HepG2 (cell line): ENCODE data around the gene SLC25A10. TPM values are rescaled to one million over a fixed set of nuclear protein-coding genes. Genes with fewer than 3 reads are reported as not detected.

ENCODE experiments used
- ATAC-seq: fragments of 200-7000 bp; cut with Tn5 transposase; 3 replicates; pipeline ENCODE4 v1.9.1; 2020; ENCODE audit warnings: mild to moderate bottlenecking, moderate library complexity
- BruUV-seq: library from RNA; stranded (reverse); fragments of 400-500 nt; replicated peaks from 2 replicates; lab custom pipeline; 2021; lab: Mats Ljungman, UMichigan
- CTCF ChIA-PET: fragments of 300-600 bp; formaldehyde crosslinking; extraction: SDS; loops from one replicate; lab custom pipeline; 2021; ENCODE audit warnings: low total read pairs, inconsistent platforms, low intra/inter-chr PET ratio; lab: Yijun Ruan, JAX
- POLR2A ChIA-PET: fragments of 350-600 bp; sonication (Branson Sonifier 250); formaldehyde crosslinking; loops from one replicate; lab custom pipeline; 2020; ENCODE audit warnings: antibody characterized with exemption, inconsistent platforms; lab: Yijun Ruan, JAX
- DNase-seq: peaks from one replicate; pipeline ENCODE4 v3.0.0-alpha.2; 2015; ENCODE audit warnings: low spot score
- FAIRE-seq: peaks from 3 replicates; lab custom pipeline; 2011; peaks lifted over from hg19 to GRCh38; lab: Jason Lieb, UNC
- H2AFZ ChIP-seq: one replicate; pipeline ENCODE4 v1.6.1; 2011; ENCODE audit warnings: low read length, inconsistent platforms
- H3K27ac ChIP-seq: fragments of 300-600 bp; 3 replicates; pipeline ENCODE4 v1.8.0; 2011; ENCODE audit warnings: mixed run types, mild to moderate bottlenecking, mixed read lengths, low read length, inconsistent platforms; ENCODE audit not compliant: insufficient read depth; ENCODE audit errors: extremely low read length
- H3K27me3 ChIP-seq, 2 experiments: fragments of 200-600 bp in 1 of 2; 2 replicates in 1 of 2; 3 replicates in 1 of 2; pipeline versions ENCODE4 v1.6.0 to v1.8.0; 2011; ENCODE audit warnings: low read length in 2 of 2, mild to moderate bottlenecking in 2 of 2, moderate library complexity in 2 of 2, inconsistent platforms in 1 of 2; ENCODE audit not compliant: insufficient read depth in 2 of 2, control insufficient read depth in 1 of 2
- H3K36me3 ChIP-seq, 2 experiments: fragments of 200-600 bp in 1 of 2; replicated peaks in 1 of 2; 2 replicates in 1 of 2; 3 replicates in 1 of 2; pipeline versions ENCODE4 v1.5.1 to v1.8.0; 2011; ENCODE audit warnings: low read length in 2 of 2, inconsistent platforms in 1 of 2; ENCODE audit not compliant: insufficient read depth in 2 of 2, control insufficient read depth in 1 of 2
- H3K4me1 ChIP-seq: 2 replicates; pipeline ENCODE4 v1.5.1; 2012; ENCODE audit warnings: low read length, inconsistent platforms; ENCODE audit not compliant: insufficient read depth
- H3K4me2 ChIP-seq: 2 replicates; pipeline ENCODE4 v1.6.0; 2011; ENCODE audit warnings: low read depth, low read length, inconsistent platforms
- H3K4me3 ChIP-seq, 3 experiments: fragments of 200-600 bp in 1 of 3; sonication (generic), shearing (Covaris generic) in 1 of 3; replicated peaks in 1 of 3; 2 replicates each; pipeline ENCODE4 v1.5.1; 2011 to 2016; ENCODE audit warnings: low read length in 3 of 3, inconsistent platforms in 2 of 3, low read depth in 2 of 3, mild to moderate bottlenecking in 2 of 3, control low read depth in 1 of 3, mixed read lengths in 1 of 3; ENCODE audit not compliant: insufficient read depth in 1 of 3
- H3K79me2 ChIP-seq: one replicate; pipeline ENCODE4 v1.6.1; 2011; ENCODE audit warnings: low read length, inconsistent platforms; ENCODE audit not compliant: insufficient read depth
- H3K9ac ChIP-seq: 2 replicates; pipeline ENCODE4 v1.6.0; 2011; ENCODE audit warnings: mild to moderate bottlenecking, low read depth, low read length, inconsistent platforms; ENCODE audit not compliant: insufficient read depth
- H3K9me3 ChIP-seq: 2 replicates; pipeline ENCODE4 v1.5.1; 2012; ENCODE audit warnings: mild to moderate bottlenecking, low read length
- H4K20me1 ChIP-seq: 2 replicates; pipeline ENCODE4 v1.6.0; 2011; ENCODE audit warnings: inconsistent platforms, mild to moderate bottlenecking, low read length, moderate library complexity; ENCODE audit not compliant: insufficient read depth
- ADNP ChIP-seq: sonication (generic); formaldehyde crosslinking; IDR thresholded peaks from 2 replicates; pipeline ENCODE4 v1.4.0; 2020; ENCODE audit warnings: missing genetic modification reagents
- AGO1 ChIP-seq: fragments of 200-400 bp; formaldehyde crosslinking; IDR thresholded peaks from 2 replicates; pipeline ENCODE4 v1.6.1; 2017; ENCODE audit warnings: mild to moderate bottlenecking, low read depth, low read length, moderate library complexity; ENCODE audit not compliant: poor library complexity, severe bottlenecking
- AKAP8 ChIP-seq: sonication (generic); formaldehyde crosslinking; IDR thresholded peaks from 2 replicates; pipeline ENCODE4 v1.5.1; 2020; ENCODE audit warnings: mild to moderate bottlenecking, missing genetic modification reagents
- ATF7-NPFF ChIP-seq: sonication (generic); formaldehyde crosslinking; IDR thresholded peaks from 2 replicates; pipeline ENCODE4 v1.8.1; 2023; ENCODE audit warnings: mild to moderate bottlenecking, low read depth, missing genetic modification reagents, moderate library complexity
- EED ChIP-seq: sonication (generic); formaldehyde crosslinking; IDR thresholded peaks from 2 replicates; pipeline ENCODE4 v1.5.0; 2020; ENCODE audit warnings: mild to moderate bottlenecking, missing genetic modification reagents
- ZNF577 ChIP-seq: sonication (generic); formaldehyde crosslinking; IDR thresholded peaks from 2 replicates; pipeline ENCODE4 v1.4.0; 2020; ENCODE audit warnings: mild to moderate bottlenecking, low read depth, missing genetic modification reagents, borderline replicate concordance
- WGBS: methylation state at CpG from one replicate; pipeline ENCODE4 v1.1.6; 2017; ENCODE audit warnings: low lambda C conversion rate; 5-methylcytosine and 5-hydroxymethylcytosine counted together
- in situ Hi-C: cut with HindIII; loops from 2 replicates; pipeline ENCODE4 v1.10.0; 2017; ENCODE audit warnings: low pct_unique_long_range_greater_than_20kb; ENCODE audit not compliant: extremely low pct_ligation_motif_present
- intact Hi-C: fragments of 100-400 bp; cut with micrococcal nuclease; formaldehyde crosslinking; loops from one replicate; pipeline ENCODE4 v1.10.0; 2022; ENCODE audit not compliant: unreplicated experiment
- polyA plus RNA-seq, 8 experiments: library from polyadenylated mRNA; depleted of rRNA in 3 of 8; stranded (reverse) in 7 of 8; unstranded in 1 of 8; fragments of >200 nt; fragmentation: Illumina TruSeq in 4 of 8; extraction: Trizol in 4 of 8; gene quantifications; 2 replicates each; pipeline versions ENCODE4 v1.2.1 to v1.2.3, GENCODE V29; 2011 to 2016; ENCODE audit warnings: low read depth in 4 of 8, missing spikeins in 1 of 8, mixed read lengths in 1 of 8; ENCODE audit not compliant: insufficient read depth in 1 of 8
- total RNA-seq, 5 experiments: library from RNA; depleted of rRNA; stranded (reverse); fragments of >200 nt; fragmentation: Illumina TruSeq; extraction: Trizol; gene quantifications; 2 replicates each; pipeline ENCODE4 v1.2.3, GENCODE V29; 2016; ENCODE audit warnings: low read depth in 1 of 5
- TF ChIP-seq, protein P1 (sequence below): sonication (generic); formaldehyde crosslinking; IDR thresholded peaks from 2 replicates; pipeline ENCODE4 v1.5.0; 2020; ENCODE audit warnings: mild to moderate bottlenecking, missing genetic modification reagents
- TF ChIP-seq, protein P2 (sequence below): sonication (generic); formaldehyde crosslinking; IDR thresholded peaks from 2 replicates; pipeline ENCODE4 v1.5.0; 2020; ENCODE audit warnings: mild to moderate bottlenecking, missing genetic modification reagents, borderline replicate concordance

The SLC25A10 gene
- total and polyA plus RNA-seq, 2 of the 13 experiments (the other 11 are each of a cell fraction or from before 2014, with no cell fraction given), result 46.5 to 140 TPM

DNA sequence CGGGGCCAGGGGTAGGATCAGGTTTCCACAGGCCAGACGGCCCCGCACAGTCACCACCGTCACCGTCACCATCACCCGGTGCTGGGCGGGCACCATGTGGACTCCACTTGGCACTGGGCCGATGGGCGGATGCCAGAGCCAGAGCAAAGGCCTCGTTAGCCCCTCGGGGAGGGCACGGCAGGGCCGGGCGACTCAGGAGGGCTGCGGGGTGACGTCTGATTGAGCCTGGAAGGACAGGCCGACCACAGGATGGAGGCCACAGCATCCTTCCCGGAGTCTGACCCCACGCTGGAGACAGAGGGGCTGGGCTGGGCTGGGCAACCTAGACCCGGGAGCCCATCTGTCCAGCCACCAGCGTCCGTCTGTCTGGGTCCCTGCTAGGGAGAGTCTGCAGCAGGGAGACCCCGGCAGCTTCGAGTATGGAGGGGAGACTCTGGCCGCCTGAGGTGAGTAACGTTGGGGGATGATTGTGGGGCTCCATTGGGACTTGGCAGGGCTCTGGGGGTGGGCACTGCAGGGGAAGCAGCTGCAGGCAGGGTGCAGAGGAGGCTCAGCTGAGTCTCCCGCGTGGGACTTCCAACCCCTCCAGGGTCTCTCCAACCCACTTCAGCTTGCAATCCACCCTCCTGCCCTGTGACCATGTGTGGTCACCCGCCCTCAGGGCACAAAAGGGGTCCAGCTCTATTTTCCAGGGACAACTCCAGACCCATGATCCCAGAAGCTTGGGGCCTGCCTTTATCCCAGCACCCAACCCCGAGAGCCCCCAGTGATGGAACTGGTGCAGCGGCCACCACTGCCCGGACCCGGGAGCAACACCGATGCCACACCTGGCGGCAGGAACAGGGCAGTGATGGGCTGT, 22.6 kb downstream of the SLC25A10 start:
- DNase-seq (no peak), FAIRE-seq (no peak), ATAC-seq (peak; percentile 1)
- no peak for TF ChIP-seq ADNP (CRISPR knock-in tag)
- TF ChIP-seq, protein P1, sequence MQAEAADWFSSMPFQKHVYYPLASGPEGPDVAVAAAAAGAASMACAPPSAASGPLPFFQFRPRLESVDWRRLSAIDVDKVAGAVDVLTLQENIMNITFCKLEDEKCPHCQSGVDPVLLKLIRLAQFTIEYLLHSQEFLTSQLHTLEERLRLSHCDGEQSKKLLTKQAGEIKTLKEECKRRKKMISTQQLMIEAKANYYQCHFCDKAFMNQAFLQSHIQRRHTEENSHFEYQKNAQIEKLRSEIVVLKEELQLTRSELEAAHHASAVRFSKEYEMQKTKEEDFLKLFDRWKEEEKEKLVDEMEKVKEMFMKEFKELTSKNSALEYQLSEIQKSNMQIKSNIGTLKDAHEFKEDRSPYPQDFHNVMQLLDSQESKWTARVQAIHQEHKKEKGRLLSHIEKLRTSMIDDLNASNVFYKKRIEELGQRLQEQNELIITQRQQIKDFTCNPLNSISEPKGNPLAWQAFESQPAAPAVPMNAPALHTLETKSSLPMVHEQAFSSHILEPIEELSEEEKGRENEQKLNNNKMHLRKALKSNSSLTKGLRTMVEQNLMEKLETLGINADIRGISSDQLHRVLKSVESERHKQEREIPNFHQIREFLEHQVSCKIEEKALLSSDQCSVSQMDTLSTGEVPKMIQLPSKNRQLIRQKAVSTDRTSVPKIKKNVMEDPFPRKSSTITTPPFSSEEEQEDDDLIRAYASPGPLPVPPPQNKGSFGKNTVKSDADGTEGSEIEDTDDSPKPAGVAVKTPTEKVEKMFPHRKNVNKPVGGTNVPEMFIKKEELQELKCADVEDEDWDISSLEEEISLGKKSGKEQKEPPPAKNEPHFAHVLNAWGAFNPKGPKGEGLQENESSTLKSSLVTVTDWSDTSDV (CRISPR knock-in tag), result peak; percentile 29; the same call in 1 of the 2 replicates
- TF ChIP-seq ATF7-NPFF (CRISPR knock-in tag), result no peak
- 0 out of 2 replicates have a peak, but pooled peaks have one; percentile 5 for TF ChIP-seq EED (CRISPR knock-in tag)
- TF ChIP-seq, protein P2, sequence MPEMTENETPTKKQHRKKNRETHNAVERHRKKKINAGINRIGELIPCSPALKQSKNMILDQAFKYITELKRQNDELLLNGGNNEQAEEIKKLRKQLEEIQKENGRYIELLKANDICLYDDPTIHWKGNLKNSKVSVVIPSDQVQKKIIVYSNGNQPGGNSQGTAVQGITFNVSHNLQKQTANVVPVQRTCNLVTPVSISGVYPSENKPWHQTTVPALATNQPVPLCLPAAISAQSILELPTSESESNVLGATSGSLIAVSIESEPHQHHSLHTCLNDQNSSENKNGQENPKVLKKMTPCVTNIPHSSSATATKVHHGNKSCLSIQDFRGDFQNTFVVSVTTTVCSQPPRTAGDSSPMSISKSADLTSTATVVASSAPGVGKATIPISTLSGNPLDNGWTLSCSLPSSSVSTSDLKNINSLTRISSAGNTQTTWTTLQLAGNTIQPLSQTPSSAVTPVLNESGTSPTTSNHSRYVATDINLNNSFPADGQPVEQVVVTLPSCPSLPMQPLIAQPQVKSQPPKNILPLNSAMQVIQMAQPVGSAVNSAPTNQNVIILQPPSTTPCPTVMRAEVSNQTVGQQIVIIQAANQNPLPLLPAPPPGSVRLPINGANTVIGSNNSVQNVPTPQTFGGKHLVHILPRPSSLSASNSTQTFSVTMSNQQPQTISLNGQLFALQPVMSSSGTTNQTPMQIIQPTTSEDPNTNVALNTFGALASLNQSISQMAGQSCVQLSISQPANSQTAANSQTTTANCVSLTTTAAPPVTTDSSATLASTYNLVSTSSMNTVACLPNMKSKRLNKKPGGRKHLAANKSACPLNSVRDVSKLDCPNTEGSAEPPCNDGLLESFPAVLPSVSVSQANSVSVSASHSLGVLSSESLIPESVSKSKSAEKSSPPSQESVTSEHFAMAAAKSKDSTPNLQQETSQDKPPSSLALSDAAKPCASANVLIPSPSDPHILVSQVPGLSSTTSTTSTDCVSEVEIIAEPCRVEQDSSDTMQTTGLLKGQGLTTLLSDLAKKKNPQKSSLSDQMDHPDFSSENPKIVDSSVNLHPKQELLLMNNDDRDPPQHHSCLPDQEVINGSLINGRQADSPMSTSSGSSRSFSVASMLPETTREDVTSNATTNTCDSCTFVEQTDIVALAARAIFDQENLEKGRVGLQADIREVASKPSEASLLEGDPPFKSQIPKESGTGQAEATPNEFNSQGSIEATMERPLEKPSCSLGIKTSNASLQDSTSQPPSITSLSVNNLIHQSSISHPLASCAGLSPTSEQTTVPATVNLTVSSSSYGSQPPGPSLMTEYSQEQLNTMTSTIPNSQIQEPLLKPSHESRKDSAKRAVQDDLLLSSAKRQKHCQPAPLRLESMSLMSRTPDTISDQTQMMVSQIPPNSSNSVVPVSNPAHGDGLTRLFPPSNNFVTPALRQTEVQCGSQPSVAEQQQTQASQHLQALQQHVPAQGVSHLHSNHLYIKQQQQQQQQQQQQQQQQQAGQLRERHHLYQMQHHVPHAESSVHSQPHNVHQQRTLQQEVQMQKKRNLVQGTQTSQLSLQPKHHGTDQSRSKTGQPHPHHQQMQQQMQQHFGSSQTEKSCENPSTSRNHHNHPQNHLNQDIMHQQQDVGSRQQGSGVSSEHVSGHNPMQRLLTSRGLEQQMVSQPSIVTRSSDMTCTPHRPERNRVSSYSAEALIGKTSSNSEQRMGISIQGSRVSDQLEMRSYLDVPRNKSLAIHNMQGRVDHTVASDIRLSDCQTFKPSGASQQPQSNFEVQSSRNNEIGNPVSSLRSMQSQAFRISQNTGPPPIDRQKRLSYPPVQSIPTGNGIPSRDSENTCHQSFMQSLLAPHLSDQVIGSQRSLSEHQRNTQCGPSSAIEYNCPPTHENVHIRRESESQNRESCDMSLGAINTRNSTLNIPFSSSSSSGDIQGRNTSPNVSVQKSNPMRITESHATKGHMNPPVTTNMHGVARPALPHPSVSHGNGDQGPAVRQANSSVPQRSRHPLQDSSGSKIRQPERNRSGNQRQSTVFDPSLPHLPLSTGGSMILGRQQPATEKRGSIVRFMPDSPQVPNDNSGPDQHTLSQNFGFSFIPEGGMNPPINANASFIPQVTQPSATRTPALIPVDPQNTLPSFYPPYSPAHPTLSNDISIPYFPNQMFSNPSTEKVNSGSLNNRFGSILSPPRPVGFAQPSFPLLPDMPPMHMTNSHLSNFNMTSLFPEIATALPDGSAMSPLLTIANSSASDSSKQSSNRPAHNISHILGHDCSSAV (CRISPR knock-in tag), result 0 out of 2 replicates have a peak, but pooled peaks have one; percentile 15
- 0 out of 2 replicates have a peak, but pooled peaks have one; percentile 17 for TF ChIP-seq AKAP8 (CRISPR knock-in tag)
- no peak for TF ChIP-seq ZNF577 (CRISPR knock-in tag)
- TF ChIP-seq AGO1, result peak; percentile 15
- Histone ChIP-seq H3K4me1 (peaks cover 41% of the 10 kb centered on the region), H3K9me3 (no peaks in the 10 kb centered on the region), H3K9ac (no peak overlapping the region), H3K4me2 (no peak overlapping the region), H3K4me3 (no peak overlapping the region), H3K27ac (no peak overlapping the region), H2AFZ (no peak overlapping the region), H3K36me3 (no peaks in the 10 kb centered on the region), H3K79me2 (no peaks in the 10 kb centered on the region), H4K20me1 (no peaks in the 10 kb centered on the region), H3K27me3 (peaks cover 9 to 62% of the 10 kb centered on the region in 2 experiments)
- BruUV-seq, result no TSS peak
- in situ Hi-C loops (no loop called here), intact Hi-C loops (no loop called here)
- ChIA-PET CTCF (interaction anchor here (2.2 kb wide), 1 partner anchor 86 kb away, joined by 8 read pairs; no protein-coding TSS in a partner anchor), POLR2A (interaction anchor here (0.9 to 1.6 kb wide), 6 partner anchors 69 to 364 kb away, joined by 3 to 9 read pairs (median 4); partner anchors contain the start of genes FASN, MCRIP1 and P4HB)
- WGBS, result 56% methylated on average over 25 of the region's 35 CpGs
